ENCODE results near the gene PKIB. TPM values are rescaled to one million over a fixed set of nuclear protein-coding genes. Genes with fewer than 3 reads are reported as not detected.

Gene PKIB
- total RNA-seq, 4 donors from 2014 or later: 0.43 to 5.2 (median 0.59) TPM; not detected in 1

DNA sequence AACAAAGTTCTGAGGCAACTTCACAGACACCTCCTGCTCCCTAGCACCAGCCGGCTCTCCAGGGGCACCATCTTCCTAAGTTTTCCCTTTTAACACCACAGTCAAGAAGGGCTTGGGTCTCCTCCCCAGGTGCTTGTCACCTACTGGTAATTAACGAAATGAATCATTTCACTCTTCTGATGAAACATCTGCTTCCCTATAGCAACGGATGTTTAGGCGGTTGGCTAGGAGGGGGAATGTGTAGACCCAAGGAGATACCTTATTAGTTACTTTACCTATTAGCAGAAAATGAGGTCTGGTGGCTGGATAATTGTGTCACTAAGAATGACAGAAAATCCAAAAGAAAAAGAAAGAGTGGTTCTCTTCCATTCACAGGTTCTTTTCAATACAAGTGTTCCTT is 123.1 kb downstream of the PKIB start:
- no peaks in the 10 kb centered on the region for H3K36me3 ChIP-seq
- H3K27ac ChIP-seq: no peak overlapping the region
- no peak for TF ChIP-seq CTCF (IDR thresholded peaks at IDR 0.05)
- TF ChIP-seq POLR2A (IDR thresholded peaks at IDR 0.05): no peak
- DNase-seq: no peak
- H3K27me3 ChIP-seq: no peaks in the 10 kb centered on the region
- intact Hi-C loops (cut with DNase I; ENCODE audit: low total_unique reads): no loop called here
- H3K4me1 ChIP-seq: no peaks in the 10 kb centered on the region
- no peaks in the 10 kb centered on the region for H3K9me3 ChIP-seq
- no peak overlapping the region for H3K4me3 ChIP-seq

GRCh38 chr6:122734529-122735395 is 124.6 kb downstream of the PKIB start:
- no peak for TF ChIP-seq POLR2A (IDR thresholded peaks at IDR 0.05)
- TF ChIP-seq CTCF (IDR thresholded peaks at IDR 0.05): no peak
- Histone ChIP-seq H3K9me3 (no peaks in the 10 kb centered on the region), H3K36me3 (no peaks in the 10 kb centered on the region), H3K4me1 (no peaks in the 10 kb centered on the region), H3K27ac (peak overlapping the region; percentile 10 to 27), H3K4me3 (no peak overlapping the region), H3K27me3 (no peaks in the 10 kb centered on the region)
- intact Hi-C loops (cut with DNase I; ENCODE audit: low total_unique reads): no loop called here
- no peak for DNase-seq

DNA sequence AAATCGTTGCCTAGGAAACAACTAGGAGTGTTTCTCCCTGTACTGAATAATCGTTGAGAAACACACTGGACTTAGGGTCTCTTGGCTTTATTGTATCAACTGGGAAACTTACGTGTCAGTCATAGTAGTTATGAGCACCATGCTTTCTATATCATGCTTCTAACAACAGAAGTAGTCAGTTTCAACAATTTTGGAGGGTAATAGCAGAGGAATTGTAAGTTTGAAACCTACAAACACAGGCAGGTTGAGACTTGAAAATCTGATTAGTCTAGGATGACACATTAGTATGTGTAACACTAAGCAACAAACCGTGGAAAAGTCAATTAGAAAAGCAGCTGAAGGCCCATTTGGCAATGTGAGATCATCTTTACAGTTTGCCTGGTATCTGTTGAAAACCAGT is 125.4 kb downstream of the PKIB start:
- Histone ChIP-seq H3K9me3 (no peaks in the 10 kb centered on the region), H3K4me3 (no peak overlapping the region), H3K27me3 (no peaks in the 10 kb centered on the region), H3K4me1 (no peaks in the 10 kb centered on the region), H3K27ac (peak overlapping the region; percentile 10 to 27), H3K36me3 (no peaks in the 10 kb centered on the region)
- intact Hi-C loops (cut with DNase I; ENCODE audit: low total_unique reads): no loop called here
- no peak for TF ChIP-seq POLR2A (IDR thresholded peaks at IDR 0.05)
- no peak for TF ChIP-seq CTCF (IDR thresholded peaks at IDR 0.05)
- DNase-seq: no peak

DNA sequence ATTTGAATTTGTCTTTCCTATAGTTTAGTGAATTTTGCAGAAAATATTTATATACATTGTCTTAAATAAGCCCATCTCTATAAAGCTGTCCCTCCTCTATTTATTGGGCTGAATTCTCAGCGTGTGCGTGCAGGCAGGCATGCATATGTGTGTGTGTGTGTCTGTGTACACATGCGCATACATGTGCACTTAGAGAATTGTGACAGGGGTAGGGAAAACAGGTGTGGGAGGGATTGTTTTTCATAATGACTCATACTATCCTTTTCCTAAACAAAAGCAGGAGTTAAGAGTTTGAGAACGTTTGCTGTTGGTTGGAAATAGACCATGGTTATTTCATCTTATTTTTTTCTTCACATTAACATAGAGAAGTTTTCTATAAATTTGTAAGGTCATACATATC is 126.0 kb downstream of the PKIB start:
- Histone ChIP-seq H3K36me3 (no peaks in the 10 kb centered on the region), H3K27me3 (no peaks in the 10 kb centered on the region), H3K4me1 (no peaks in the 10 kb centered on the region), H3K27ac (peak overlapping the region in 1 of 2 donors; percentile 49), H3K4me3 (no peak overlapping the region), H3K9me3 (no peaks in the 10 kb centered on the region)
- DNase-seq: no peak
- TF ChIP-seq POLR2A (IDR thresholded peaks at IDR 0.05) (no peak), CTCF (IDR thresholded peaks at IDR 0.05) (no peak)
- intact Hi-C loops (cut with DNase I; ENCODE audit: low total_unique reads): no loop called here

- no peaks in the 10 kb centered on the region for H3K4me1 ChIP-seq
- no peaks in the 10 kb centered on the region for H3K36me3 ChIP-seq
- H3K27me3 ChIP-seq: no peaks in the 10 kb centered on the region
- intact Hi-C loops (cut with DNase I; ENCODE audit: low total_unique reads): no loop called here
- H3K9me3 ChIP-seq: no peaks in the 10 kb centered on the region
- peak overlapping the region in 1 of 2 donors; percentile 49 for H3K27ac ChIP-seq
- H3K4me3 ChIP-seq: no peak overlapping the region
- TF ChIP-seq POLR2A (IDR thresholded peaks at IDR 0.05): no peak
- no peak for TF ChIP-seq CTCF (IDR thresholded peaks at IDR 0.05)
- DNase-seq: no peak
These were observed 126.4 kb downstream of the PKIB start for GRCh38 chr6:122736616-122737015.

All from uterus (tissue), 4 donors.